Measurements from ENCODE around the gene SPOCK2. TPM values are rescaled to one million over a fixed set of nuclear protein-coding genes. Genes with fewer than 3 reads are reported as not detected.

The SPOCK2 gene
- total RNA-seq, 1 donor from 2014 or later: 8.3 TPM

- no peak for DNase-seq
Observed at GRCh38 chr10:72107325-72108003, 19.1 kb upstream of the SPOCK2 start.

- DNase-seq: no peak
Observed at GRCh38 chr10:72106896-72107295, 18.5 kb upstream of the SPOCK2 start.

- no peak for DNase-seq
Observed at GRCh38 chr10:72106154-72106849, 18.0 kb upstream of the SPOCK2 start.

GRCh38 chr10:72105710-72106109 is 17.4 kb upstream of the SPOCK2 start:
- no peak for DNase-seq

- no peak for DNase-seq
Observed at GRCh38 chr10:72105098-72105475, 16.7 kb upstream of the SPOCK2 start.

- DNase-seq: peak; percentile 38
Observed at GRCh38 chr10:72104472-72105097, 16.2 kb upstream of the SPOCK2 start.

GRCh38 chr10:72099600-72099921 is 11.2 kb upstream of the SPOCK2 start:
- DNase-seq: no peak

GRCh38 chr10:72098836-72099599 is 10.7 kb upstream of the SPOCK2 start:
- DNase-seq: no peak

- DNase-seq: no peak
Observed at GRCh38 chr10:72098301-72098835, 10.0 kb upstream of the SPOCK2 start.

GRCh38 chr10:72097448-72098300 is 9.3 kb upstream of the SPOCK2 start:
- no peak for DNase-seq

GRCh38 chr10:72096115-72097000 is 8.0 kb upstream of the SPOCK2 start:
- DNase-seq: no peak

- DNase-seq: no peak
Observed at GRCh38 chr10:72095195-72095594, 6.8 kb upstream of the SPOCK2 start.

- DNase-seq: no peak
Observed at GRCh38 chr10:72094574-72094973, 6.2 kb upstream of the SPOCK2 start.

- no peak for DNase-seq
Observed at GRCh38 chr10:72093450-72093849, 5.1 kb upstream of the SPOCK2 start.

GRCh38 chr10:72092987-72093386 is 4.6 kb upstream of the SPOCK2 start:
- DNase-seq: no peak

- no peak for DNase-seq
Observed at GRCh38 chr10:72092171-72092924, 4.0 kb upstream of the SPOCK2 start.

GRCh38 chr10:72090326-72090725 is 2.0 kb upstream of the SPOCK2 start:
- DNase-seq: no peak

GRCh38 chr10:72089618-72090017 is 1.3 kb upstream of the SPOCK2 start:
- DNase-seq: peak; percentile 36

- peak; percentile 83 for DNase-seq
Observed at GRCh38 chr10:72088889-72089575, 681 bp upstream of the SPOCK2 start.

All from tongue (tissue), 2 donors.